ENCODE results near the gene HMX1. TPM values are rescaled to one million over a fixed set of nuclear protein-coding genes. Genes with fewer than 3 reads are reported as not detected.

Gene HMX1
- polyA plus RNA-seq, 1 of the 3 experiments (the other 2 are of a cell fraction) = 0.20 TPM

DNA sequence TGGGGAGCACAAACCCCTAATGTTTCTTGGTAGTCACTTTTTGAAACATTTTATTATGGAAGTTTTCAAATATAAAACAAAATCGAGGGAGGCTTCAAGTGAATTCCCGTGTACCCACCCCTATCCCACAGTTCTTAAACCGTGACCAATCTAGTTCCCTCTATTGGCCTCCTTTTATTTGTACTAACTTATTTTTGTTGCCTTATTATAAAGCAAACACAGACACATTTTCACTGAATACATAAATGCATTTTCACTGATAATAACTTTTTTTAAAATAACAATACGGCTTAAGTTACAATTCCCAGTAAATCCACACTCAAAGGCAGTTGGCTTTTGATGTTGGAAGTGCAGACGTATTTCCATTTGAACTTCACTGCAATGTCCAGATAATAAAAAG is 9.3 kb downstream of the HMX1 start (continued):
- no peak for TF ChIP-seq FOXM1 (IDR thresholded peaks at IDR 0.05; ENCODE audit: low read depth)

DNA sequence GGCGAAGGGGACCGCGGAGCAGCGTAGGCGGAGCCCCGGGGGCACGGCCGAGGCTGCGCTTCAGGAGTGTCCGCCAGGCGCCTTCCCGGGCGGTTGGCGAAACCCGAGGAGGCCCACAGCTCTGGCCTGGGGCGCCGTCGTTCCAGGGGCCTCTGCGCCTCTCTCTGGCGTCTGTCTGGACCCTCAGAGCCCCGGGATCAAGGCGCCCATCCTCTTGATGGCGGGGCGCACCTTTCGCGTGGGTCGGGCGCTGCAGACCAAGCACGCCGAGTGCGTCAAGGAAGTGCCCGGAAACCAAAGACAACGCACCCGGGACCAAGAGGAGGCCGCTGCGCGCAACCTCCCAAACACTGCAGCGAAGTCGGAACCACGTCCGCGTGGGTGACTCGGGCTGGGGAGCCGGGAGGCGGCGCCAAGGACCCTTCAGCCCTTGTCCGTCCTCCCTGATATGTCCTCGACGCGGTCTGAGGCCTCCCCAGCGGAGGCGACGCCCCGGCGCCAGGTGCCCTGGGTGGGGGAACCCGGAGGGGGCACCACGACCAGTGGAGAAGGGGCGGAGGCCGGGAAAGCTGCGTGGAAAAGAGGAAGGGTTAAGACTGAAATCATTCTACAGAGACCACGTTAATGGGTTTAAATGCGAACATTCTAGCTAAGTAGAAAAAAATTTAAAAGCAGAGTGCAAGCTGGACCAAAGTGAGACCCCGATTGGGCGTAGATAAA is 9.9 kb downstream of the HMX1 start:
- DNase-seq = no peak
- no peaks in the 10 kb centered on the region; a peak in 1 of 4 replicates for H3K4me1 ChIP-seq (ENCODE audit: control insufficient read depth in 1 of 2, insufficient read depth in 2 of 2, low read depth in 1 of 2, low read length in 1 of 2)
- no peaks in the 10 kb centered on the region for H3K27me3 ChIP-seq (ENCODE audit: insufficient read depth)
- H3K4me3 ChIP-seq (ENCODE audit: low read depth in 2 of 2, low read length in 1 of 2) = peak overlapping the region in 1 of 2 experiments; percentile 27; a peak in 1 of 4 replicates
- no peak overlapping the region for H3K27ac ChIP-seq (ENCODE audit: low read depth in 2 of 2, low read length in 1 of 2)
- H3F3A ChIP-seq (replicated peaks; ENCODE audit: insufficient read depth) = no peaks in the 10 kb centered on the region
- no peaks in the 10 kb centered on the region for H3K79me2 ChIP-seq (ENCODE audit: insufficient read depth)
- H3K9me3 ChIP-seq = no peaks in the 10 kb centered on the region
- no peaks in the 10 kb centered on the region for H3K36me3 ChIP-seq (replicated peaks in 1 of 2; ENCODE audit: control insufficient read depth in 1 of 2, insufficient read depth in 2 of 2, low read length in 1 of 2)
- no peak overlapping the region for H3K9ac ChIP-seq
- TF ChIP-seq YY1 (IDR thresholded peaks at IDR 0.05; ENCODE audit: low read depth) (no peak), POLR2AphosphoS5 (IDR thresholded peaks at IDR 0.05; ENCODE audit: low read depth, low read length) (no peak), REST (IDR thresholded peaks at IDR 0.05; ENCODE audit: low read depth, low read length) (no peak), TCF12 (IDR thresholded peaks at IDR 0.05) (no peak)
- TF ChIP-seq, protein P1, sequence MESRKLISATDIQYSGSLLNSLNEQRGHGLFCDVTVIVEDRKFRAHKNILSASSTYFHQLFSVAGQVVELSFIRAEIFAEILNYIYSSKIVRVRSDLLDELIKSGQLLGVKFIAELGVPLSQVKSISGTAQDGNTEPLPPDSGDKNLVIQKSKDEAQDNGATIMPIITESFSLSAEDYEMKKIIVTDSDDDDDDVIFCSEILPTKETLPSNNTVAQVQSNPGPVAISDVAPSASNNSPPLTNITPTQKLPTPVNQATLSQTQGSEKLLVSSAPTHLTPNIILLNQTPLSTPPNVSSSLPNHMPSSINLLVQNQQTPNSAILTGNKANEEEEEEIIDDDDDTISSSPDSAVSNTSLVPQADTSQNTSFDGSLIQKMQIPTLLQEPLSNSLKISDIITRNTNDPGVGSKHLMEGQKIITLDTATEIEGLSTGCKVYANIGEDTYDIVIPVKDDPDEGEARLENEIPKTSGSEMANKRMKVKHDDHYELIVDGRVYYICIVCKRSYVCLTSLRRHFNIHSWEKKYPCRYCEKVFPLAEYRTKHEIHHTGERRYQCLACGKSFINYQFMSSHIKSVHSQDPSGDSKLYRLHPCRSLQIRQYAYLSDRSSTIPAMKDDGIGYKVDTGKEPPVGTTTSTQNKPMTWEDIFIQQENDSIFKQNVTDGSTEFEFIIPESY (IDR thresholded peaks at IDR 0.05; ENCODE audit: borderline replicate concordance, low read depth) = no peak
- ChIA-PET POLR2A (no interaction called here), CTCF (interaction anchor here (0.6 kb wide), 2 partner anchors 55 to 75 kb away, joined by 3 read pairs; no protein-coding TSS in a partner anchor)
- no peak overlapping the region for H2AFZ ChIP-seq (ENCODE audit: low read depth)
- H3K4me2 ChIP-seq = no peak overlapping the region
- whole genome bisulfite sequencing (ENCODE audit: low lambda C conversion rate) = 53% methylated on average over 33 of the region's 64 CpGs
- H4K20me1 ChIP-seq (ENCODE audit: insufficient read depth) = no peaks in the 10 kb centered on the region
- H3K9me2 ChIP-seq = no peaks in the 10 kb centered on the region

DNA sequence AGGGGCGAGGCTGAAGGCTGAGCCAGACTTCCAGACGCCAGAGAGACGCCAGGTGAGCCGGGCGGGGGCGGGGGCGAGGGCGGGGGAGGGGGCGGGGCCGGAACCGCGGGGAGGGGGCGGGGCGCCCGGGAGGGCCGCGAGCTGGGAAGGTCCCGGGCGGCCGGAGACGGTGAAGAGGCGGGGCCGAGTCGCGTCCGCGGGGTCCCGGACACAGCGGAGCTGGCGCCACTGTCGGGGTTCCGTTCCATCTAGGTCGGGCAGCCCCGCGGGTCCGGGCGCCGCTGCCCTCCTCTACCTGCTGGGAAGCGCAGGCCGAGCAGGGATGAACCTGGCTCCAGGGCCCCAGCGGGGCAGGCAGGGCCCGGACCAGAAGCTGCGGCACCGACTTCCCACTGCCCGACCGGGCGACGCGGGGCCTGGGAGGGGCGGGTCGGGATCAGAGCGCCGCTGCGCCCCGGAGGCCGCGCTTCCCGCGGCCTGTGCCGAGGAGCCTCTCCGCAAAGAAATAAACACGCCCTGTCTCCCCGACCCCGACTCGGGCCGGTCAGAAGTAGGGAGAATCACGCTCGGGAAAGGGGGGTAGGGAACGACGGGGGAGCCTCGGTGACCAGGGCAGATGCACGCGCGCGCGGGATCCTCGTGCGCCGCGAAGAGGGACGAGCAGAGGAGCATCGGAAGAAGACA is 10.6 kb downstream of the HMX1 start:
- POLR2A ChIA-PET = no interaction called here
- no peaks in the 10 kb centered on the region for H3K36me3 ChIP-seq (replicated peaks in 1 of 2; ENCODE audit: control insufficient read depth in 1 of 2, insufficient read depth in 2 of 2, low read length in 1 of 2)
- DNase-seq = peak; percentile 80
- TF ChIP-seq SIN3A (IDR thresholded peaks at IDR 0.05; ENCODE audit: borderline replicate concordance, low read depth, low read length) = no peak
- TF ChIP-seq MXI1 (IDR thresholded peaks at IDR 0.05; ENCODE audit: low read depth, low read length) = no peak
- TF ChIP-seq FOSL2 (IDR thresholded peaks at IDR 0.05; ENCODE audit: borderline replicate concordance, low read depth) = no peak
- no peak for TF ChIP-seq FOXM1 (IDR thresholded peaks at IDR 0.05; ENCODE audit: low read depth)
- TF ChIP-seq POLR2AphosphoS5 (IDR thresholded peaks at IDR 0.05; ENCODE audit: low read depth, low read length) = no peak
- no peak for TF ChIP-seq NRF1 (IDR thresholded peaks at IDR 0.05; ENCODE audit: low read depth, low read length)
- no peak for TF ChIP-seq FOXJ3 (CRISPR knock-in tag; IDR thresholded peaks at IDR 0.05)
- TF ChIP-seq, protein P2, sequence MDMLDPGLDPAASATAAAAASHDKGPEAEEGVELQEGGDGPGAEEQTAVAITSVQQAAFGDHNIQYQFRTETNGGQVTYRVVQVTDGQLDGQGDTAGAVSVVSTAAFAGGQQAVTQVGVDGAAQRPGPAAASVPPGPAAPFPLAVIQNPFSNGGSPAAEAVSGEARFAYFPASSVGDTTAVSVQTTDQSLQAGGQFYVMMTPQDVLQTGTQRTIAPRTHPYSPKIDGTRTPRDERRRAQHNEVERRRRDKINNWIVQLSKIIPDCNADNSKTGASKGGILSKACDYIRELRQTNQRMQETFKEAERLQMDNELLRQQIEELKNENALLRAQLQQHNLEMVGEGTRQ (IDR thresholded peaks at IDR 0.05; ENCODE audit: borderline replicate concordance, low read depth, low read length) = no peak
- TF ChIP-seq REST (IDR thresholded peaks at IDR 0.05; ENCODE audit: low read depth, low read length) = no peak

More for the DNA sequence above, 10.6 kb downstream of the HMX1 start:
- Histone ChIP-seq H3K9me3 (no peaks in the 10 kb centered on the region), H2AFZ (ENCODE audit: low read depth) (no peak overlapping the region), H4K20me1 (ENCODE audit: insufficient read depth) (no peaks in the 10 kb centered on the region), H3K4me1 (ENCODE audit: control insufficient read depth in 1 of 2, insufficient read depth in 2 of 2, low read depth in 1 of 2, low read length in 1 of 2) (no peaks in the 10 kb centered on the region; a peak in 1 of 4 replicates), H3K27me3 (ENCODE audit: insufficient read depth) (no peaks in the 10 kb centered on the region), H3K27ac (ENCODE audit: low read depth in 2 of 2, low read length in 1 of 2) (no peak overlapping the region), H3K79me2 (ENCODE audit: insufficient read depth) (no peaks in the 10 kb centered on the region), H3K9me2 (no peaks in the 10 kb centered on the region), H3F3A (replicated peaks; ENCODE audit: insufficient read depth) (no peaks in the 10 kb centered on the region), H3K4me3 (ENCODE audit: low read depth in 2 of 2, low read length in 1 of 2) (peak overlapping the region in 1 of 2 experiments; percentile 27; a peak in 1 of 4 replicates), H3K9ac (no peak overlapping the region), H3K4me2 (no peak overlapping the region)
- CTCF ChIA-PET = interaction anchor here (0.6 kb wide), 1 partner anchor 56 kb away, joined by 3 read pairs; no protein-coding TSS in a partner anchor
- 20% methylated on average over 23 of the region's 82 CpGs for WGBS (ENCODE audit: low lambda C conversion rate)

Measured in SK-N-SH (cell line).